DND-41 (cell line): ENCODE measurements around the gene NGLY1.

Experiments
- CTCF ChIP-seq: IDR thresholded peaks from 2 replicates; pipeline ENCODE4 v1.5.1; 2012; ENCODE audit warnings: borderline replicate concordance, low read length, moderate library complexity, mild to moderate bottlenecking; ENCODE audit not compliant: poor library complexity, severe bottlenecking; ENCODE audit errors: extremely low read depth
- EZH2 ChIP-seq: IDR thresholded peaks from 3 replicates; pipeline ENCODE4 v1.6.1; 2012; ENCODE audit warnings: borderline replicate concordance, low read depth, mild to moderate bottlenecking, moderate library complexity, low read length, inconsistent platforms; ENCODE audit not compliant: severe bottlenecking

GRCh38 chr3:25820366-25820765, 37.1 kb upstream of the NGLY1 start:
- TF ChIP-seq EZH2 (no peak), CTCF (no peak)
